ENCODE measurements around the gene PARD6A. TPM values are rescaled to one million over a fixed set of nuclear protein-coding genes. Genes with fewer than 3 reads are reported as not detected.

PARD6A gene
- polyA plus RNA-seq, 1 donor from 2014 or later: 18.5 TPM

- Mint-ChIP-seq H3K27ac (peak overlapping the region; percentile 63 to 80 (median 78)), H3K4me3 (peak overlapping the region; percentile 44 to 95 (median 66)), H3K9me3 (no peaks in the 10 kb centered on the region), H3K27me3 (no peaks in the 10 kb centered on the region), H3K36me3 (peaks cover 2% of the 10 kb centered on the region), H3K4me1 (peaks cover 21 to 31% (median 23%) of the 10 kb centered on the region in 3 donors)
These were observed 7.2 kb downstream of the PARD6A start for GRCh38 chr16:67667817-67668494.

- Mint-ChIP-seq H3K4me3 (peak overlapping the region in 3 of 4 donors; percentile 64 to 85 (median 84)), H3K4me1 (peaks cover 23 to 34% (median 23%) of the 10 kb centered on the region in 3 donors), H3K27me3 (no peaks in the 10 kb centered on the region), H3K9me3 (no peaks in the 10 kb centered on the region), H3K27ac (peak overlapping the region; percentile 63 to 89 (median 80)), H3K36me3 (peaks cover 2% of the 10 kb centered on the region)
These were observed 7.9 kb downstream of the PARD6A start for GRCh38 chr16:67668495-67669157.

- H3K9me3 Mint-ChIP-seq: no peaks in the 10 kb centered on the region
- H3K4me1 Mint-ChIP-seq: peaks cover 23 to 35% (median 30%) of the 10 kb centered on the region in 3 donors
- H3K27ac Mint-ChIP-seq: peak overlapping the region in 1 of 3 donors; percentile 89
- peak overlapping the region in 3 of 4 donors; percentile 64 to 66 (median 65) for H3K4me3 Mint-ChIP-seq
- H3K36me3 Mint-ChIP-seq: no peaks in the 10 kb centered on the region
- no peaks in the 10 kb centered on the region for H3K27me3 Mint-ChIP-seq
These were observed 8.8 kb downstream of the PARD6A start for GRCh38 chr16:67669499-67670101.

GRCh38 chr16:67672306-67672705 is 11.5 kb downstream of the PARD6A start:
- Mint-ChIP-seq H3K9me3 (no peaks in the 10 kb centered on the region), H3K4me3 (peak overlapping the region in 1 of 4 donors; percentile 71), H3K36me3 (no peaks in the 10 kb centered on the region), H3K27ac (peak overlapping the region in 1 of 3 donors; percentile 71), H3K27me3 (no peaks in the 10 kb centered on the region), H3K4me1 (peaks cover 23 to 33% (median 29%) of the 10 kb centered on the region in 3 donors)

- Mint-ChIP-seq H3K4me3 (peak overlapping the region in 1 of 4 donors; percentile 71), H3K36me3 (peaks cover 1% of the 10 kb centered on the region), H3K27me3 (no peaks in the 10 kb centered on the region), H3K9me3 (no peaks in the 10 kb centered on the region), H3K4me1 (peaks cover 19 to 33% (median 27%) of the 10 kb centered on the region in 3 donors), H3K27ac (peak overlapping the region in 1 of 3 donors; percentile 71)
These were observed 12.2 kb downstream of the PARD6A start for GRCh38 chr16:67672739-67673662.

- Mint-ChIP-seq H3K36me3 (peaks cover 1% of the 10 kb centered on the region), H3K9me3 (no peaks in the 10 kb centered on the region), H3K27me3 (no peaks in the 10 kb centered on the region), H3K4me3 (no peak overlapping the region), H3K27ac (peak overlapping the region in 2 of 3 donors; percentile 63 to 89), H3K4me1 (peaks cover 12 to 27% (median 22%) of the 10 kb centered on the region in 3 donors)
These were observed 13.2 kb downstream of the PARD6A start for GRCh38 chr16:67673712-67674580.

- Mint-ChIP-seq H3K27ac (peak overlapping the region in 1 of 3 donors; percentile 89), H3K36me3 (peaks cover 1% of the 10 kb centered on the region), H3K27me3 (no peaks in the 10 kb centered on the region), H3K4me1 (peaks cover 6 to 17% (median 16%) of the 10 kb centered on the region in 3 donors), H3K9me3 (no peaks in the 10 kb centered on the region), H3K4me3 (no peak overlapping the region)
These were observed 14.3 kb downstream of the PARD6A start for GRCh38 chr16:67674851-67675578.

GRCh38 chr16:67675579-67675935 is 14.8 kb downstream of the PARD6A start:
- H3K36me3 Mint-ChIP-seq: peaks cover 1% of the 10 kb centered on the region
- no peak overlapping the region for H3K4me3 Mint-ChIP-seq
- H3K4me1 Mint-ChIP-seq: peaks cover 6 to 17% (median 16%) of the 10 kb centered on the region in 3 donors
- H3K27ac Mint-ChIP-seq: no peak overlapping the region
- H3K9me3 Mint-ChIP-seq: no peaks in the 10 kb centered on the region
- no peaks in the 10 kb centered on the region for H3K27me3 Mint-ChIP-seq

GRCh38 chr16:67675999-67676398 is 15.2 kb downstream of the PARD6A start:
- H3K4me3 Mint-ChIP-seq: no peak overlapping the region
- no peaks in the 10 kb centered on the region for H3K9me3 Mint-ChIP-seq
- H3K27me3 Mint-ChIP-seq: no peaks in the 10 kb centered on the region
- peaks cover 6 to 16% (median 16%) of the 10 kb centered on the region in 3 donors for H3K4me1 Mint-ChIP-seq
- H3K36me3 Mint-ChIP-seq: peaks cover 1% of the 10 kb centered on the region
- no peak overlapping the region for H3K27ac Mint-ChIP-seq

- H3K4me3 Mint-ChIP-seq: no peak overlapping the region
- no peak overlapping the region for H3K27ac Mint-ChIP-seq
- H3K9me3 Mint-ChIP-seq: no peaks in the 10 kb centered on the region
- peaks cover 1% of the 10 kb centered on the region for H3K36me3 Mint-ChIP-seq
- no peaks in the 10 kb centered on the region for H3K27me3 Mint-ChIP-seq
- H3K4me1 Mint-ChIP-seq: peaks cover 6 to 16% (median 15%) of the 10 kb centered on the region in 3 donors
These were observed 15.8 kb downstream of the PARD6A start for GRCh38 chr16:67676516-67676915.

- H3K9me3 Mint-ChIP-seq: no peaks in the 10 kb centered on the region
- H3K4me3 Mint-ChIP-seq: peak overlapping the region in 1 of 4 donors; percentile 3
- H3K27ac Mint-ChIP-seq: no peak overlapping the region
- H3K27me3 Mint-ChIP-seq: no peaks in the 10 kb centered on the region
- peaks cover 6 to 16% (median 15%) of the 10 kb centered on the region in 3 donors for H3K4me1 Mint-ChIP-seq
- H3K36me3 Mint-ChIP-seq: peaks cover 1% of the 10 kb centered on the region
These were observed 16.2 kb downstream of the PARD6A start for GRCh38 chr16:67676939-67677338.

GRCh38 chr16:67677712-67678111 is 17.0 kb downstream of the PARD6A start:
- Mint-ChIP-seq H3K27me3 (no peaks in the 10 kb centered on the region), H3K27ac (no peak overlapping the region), H3K36me3 (peaks cover 1% of the 10 kb centered on the region), H3K4me3 (no peak overlapping the region), H3K4me1 (peaks cover 2 to 13% (median 12%) of the 10 kb centered on the region in 3 donors), H3K9me3 (no peaks in the 10 kb centered on the region)

GRCh38 chr16:67678354-67679023 is 17.7 kb downstream of the PARD6A start:
- H3K27ac Mint-ChIP-seq: no peak overlapping the region
- peaks cover 2 to 14% (median 8%) of the 10 kb centered on the region in 3 donors for H3K4me1 Mint-ChIP-seq
- H3K4me3 Mint-ChIP-seq: no peak overlapping the region
- no peaks in the 10 kb centered on the region for H3K27me3 Mint-ChIP-seq
- no peaks in the 10 kb centered on the region for H3K9me3 Mint-ChIP-seq
- H3K36me3 Mint-ChIP-seq: peaks cover 1% of the 10 kb centered on the region
